HG03565 (cell line): ENCODE data around the gene ALKBH8.
A peak's percentile ranks its signal among the peaks of the same experiment; 100 is the strongest.

Experiments used
- ATAC-seq: cut with Tn5 transposase; IDR thresholded peaks from one replicate; pipeline ENCODE4 v1.9.1; 2021; ENCODE audit warnings: mild to moderate bottlenecking, moderate library complexity; ENCODE audit not compliant: unreplicated experiment

ALKBH8 gene, protein sequence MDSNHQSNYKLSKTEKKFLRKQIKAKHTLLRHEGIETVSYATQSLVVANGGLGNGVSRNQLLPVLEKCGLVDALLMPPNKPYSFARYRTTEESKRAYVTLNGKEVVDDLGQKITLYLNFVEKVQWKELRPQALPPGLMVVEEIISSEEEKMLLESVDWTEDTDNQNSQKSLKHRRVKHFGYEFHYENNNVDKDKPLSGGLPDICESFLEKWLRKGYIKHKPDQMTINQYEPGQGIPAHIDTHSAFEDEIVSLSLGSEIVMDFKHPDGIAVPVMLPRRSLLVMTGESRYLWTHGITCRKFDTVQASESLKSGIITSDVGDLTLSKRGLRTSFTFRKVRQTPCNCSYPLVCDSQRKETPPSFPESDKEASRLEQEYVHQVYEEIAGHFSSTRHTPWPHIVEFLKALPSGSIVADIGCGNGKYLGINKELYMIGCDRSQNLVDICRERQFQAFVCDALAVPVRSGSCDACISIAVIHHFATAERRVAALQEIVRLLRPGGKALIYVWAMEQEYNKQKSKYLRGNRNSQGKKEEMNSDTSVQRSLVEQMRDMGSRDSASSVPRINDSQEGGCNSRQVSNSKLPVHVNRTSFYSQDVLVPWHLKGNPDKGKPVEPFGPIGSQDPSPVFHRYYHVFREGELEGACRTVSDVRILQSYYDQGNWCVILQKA

DNA sequence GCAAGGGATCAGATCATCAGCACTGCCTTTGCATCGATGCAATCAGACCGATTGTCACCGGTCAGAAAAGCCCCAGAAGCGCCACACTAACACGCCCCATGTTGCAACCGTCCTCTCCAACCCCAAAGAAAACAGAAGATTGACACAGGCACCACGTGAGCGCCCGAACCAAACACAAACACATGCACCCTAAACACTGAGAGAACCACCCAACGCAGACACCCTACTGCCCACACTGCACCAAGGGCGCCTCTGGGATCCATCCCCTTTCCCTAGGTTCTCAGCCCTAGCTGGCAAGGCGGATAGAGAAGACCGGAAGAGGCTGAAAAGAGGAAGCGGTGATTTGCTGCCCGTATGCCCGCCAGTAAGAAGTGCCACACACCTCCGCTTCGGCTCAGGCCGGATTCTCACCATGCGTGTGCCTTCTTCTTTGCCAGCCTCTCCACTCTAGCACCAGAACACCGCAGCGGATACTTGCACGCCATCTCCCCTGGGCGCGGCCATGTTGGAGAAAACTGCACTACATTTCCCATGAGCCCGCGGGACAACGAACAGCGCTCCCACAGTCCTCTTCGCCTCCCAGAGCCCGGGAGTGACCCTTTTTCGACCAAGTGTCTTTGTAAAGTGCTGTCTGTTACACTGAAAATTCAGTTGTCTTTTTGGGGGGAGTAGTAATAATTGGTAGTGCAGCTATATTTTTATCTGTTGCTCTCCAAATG is at the start of gene ALKBH8:
ALKBH8 (minus strand) TSS at position 517 of the 719 bp plus-strand sequence. CDS start 4,842 bp downstream, outside the sequence.
- peak; percentile 63 for ATAC-seq

- no peak for ATAC-seq
Measured at GRCh38 chr11:107612445-107612844, 46.9 kb upstream of the ALKBH8 start.

DNA sequence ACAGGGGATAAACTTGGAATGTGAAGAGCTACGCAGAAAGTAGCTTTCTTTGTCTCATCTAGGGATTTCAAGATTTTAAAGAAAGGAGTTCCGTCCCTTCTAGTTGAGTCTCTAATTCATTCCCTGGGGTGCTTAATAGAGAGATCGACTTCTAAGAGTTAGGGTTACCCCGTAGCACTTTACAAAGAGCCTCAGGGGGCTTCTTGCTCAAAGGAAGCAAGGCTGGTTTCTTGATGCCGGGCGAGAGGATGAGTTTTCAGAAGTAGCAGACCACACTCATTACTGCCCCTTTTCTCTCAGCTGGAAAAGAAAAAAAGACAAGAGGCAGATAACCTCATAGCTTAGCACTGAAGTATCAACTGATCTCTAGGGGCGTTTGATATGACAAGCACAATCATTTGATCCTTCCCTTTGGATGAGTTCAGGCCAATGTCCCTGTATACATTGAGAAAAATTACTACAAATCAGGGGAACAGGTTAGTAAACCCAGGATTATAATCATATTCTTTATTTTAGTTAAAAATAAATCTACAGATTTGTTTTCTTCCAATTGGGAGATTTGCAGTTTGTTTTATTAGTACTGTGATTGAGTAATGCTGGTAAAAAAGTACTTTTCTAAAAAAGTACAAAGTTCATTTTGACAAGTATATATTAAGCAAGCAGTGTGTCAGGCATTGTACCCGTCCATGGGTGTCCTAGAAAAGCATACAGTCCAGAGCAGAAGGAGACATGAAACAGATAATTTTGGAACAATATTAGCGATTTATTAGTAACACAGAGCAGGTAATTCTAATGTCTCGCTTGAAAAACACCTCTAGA is 44.1 kb upstream of the ALKBH8 start:
- ATAC-seq = no peak

DNA sequence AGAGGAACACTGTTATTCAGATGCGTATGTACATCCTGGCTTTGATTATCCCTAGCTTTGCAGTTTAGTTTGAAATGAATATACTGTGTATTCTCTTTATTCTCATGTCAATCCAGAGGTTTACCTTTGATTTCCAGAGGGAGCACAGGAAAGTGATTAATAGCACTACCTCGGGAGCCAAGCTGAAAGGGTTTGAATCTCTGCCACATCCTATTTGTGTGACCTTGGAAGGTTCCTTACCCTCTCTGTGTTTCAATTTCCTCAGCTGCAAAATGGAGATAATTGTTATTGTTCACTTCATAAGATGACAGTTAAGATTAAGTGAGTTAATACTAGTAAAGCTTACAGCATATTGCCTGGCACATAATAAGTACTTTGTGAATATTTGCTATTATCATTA is 43.3 kb upstream of the ALKBH8 start:
- ATAC-seq = no peak

GRCh38 chr11:107606141-107606540 is 40.6 kb upstream of the ALKBH8 start:
- ATAC-seq = no peak

- no peak for ATAC-seq
Measured at GRCh38 chr11:107605061-107606006, 39.8 kb upstream of the ALKBH8 start.

- ATAC-seq = peak; percentile 75
Measured at GRCh38 chr11:107598225-107599139, 32.9 kb upstream of the ALKBH8 start.

DNA sequence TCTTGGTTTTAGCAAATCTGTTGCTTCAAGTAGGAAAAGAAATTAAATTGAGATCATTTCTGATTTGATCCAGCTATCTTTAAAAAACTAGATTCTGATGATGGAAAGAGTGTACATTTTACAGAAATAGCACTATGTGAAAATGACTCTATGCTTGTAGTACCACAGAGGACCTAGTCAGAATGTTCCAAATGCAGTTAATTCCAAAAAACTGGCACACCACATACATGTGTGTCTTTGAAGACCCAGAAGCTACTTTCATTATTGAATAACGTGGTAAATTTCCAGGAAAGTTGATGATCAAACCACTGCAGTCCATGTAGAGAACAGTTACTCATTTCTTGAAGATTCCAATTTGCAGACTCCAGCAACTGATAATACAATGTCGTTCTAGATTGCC is 29.2 kb upstream of the ALKBH8 start:
- no peak for ATAC-seq

DNA sequence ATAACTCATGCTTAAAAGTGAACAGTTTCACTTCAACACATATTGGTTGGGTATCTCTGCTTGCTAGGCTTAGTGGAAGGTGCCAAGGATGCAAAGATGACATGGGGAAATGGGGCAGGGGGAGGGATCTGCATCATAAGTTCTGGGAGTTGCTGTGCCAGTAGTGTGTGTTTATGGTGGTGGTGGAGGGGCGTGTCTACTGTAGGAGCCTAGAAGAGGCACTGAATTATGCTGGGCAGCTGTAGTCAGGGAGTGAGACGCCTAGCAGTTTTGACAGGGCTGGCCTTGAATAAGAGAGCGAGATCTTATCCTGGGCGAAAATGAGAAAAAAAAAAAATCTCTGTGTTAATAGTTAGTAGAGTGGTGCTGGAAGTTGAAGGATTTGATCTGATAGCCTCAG is 28.4 kb upstream of the ALKBH8 start:
- no peak for ATAC-seq

GRCh38 chr11:107592813-107593212 is 27.3 kb upstream of the ALKBH8 start:
- no peak for ATAC-seq

GRCh38 chr11:107592231-107592590 is 26.7 kb upstream of the ALKBH8 start:
- no peak for ATAC-seq

DNA sequence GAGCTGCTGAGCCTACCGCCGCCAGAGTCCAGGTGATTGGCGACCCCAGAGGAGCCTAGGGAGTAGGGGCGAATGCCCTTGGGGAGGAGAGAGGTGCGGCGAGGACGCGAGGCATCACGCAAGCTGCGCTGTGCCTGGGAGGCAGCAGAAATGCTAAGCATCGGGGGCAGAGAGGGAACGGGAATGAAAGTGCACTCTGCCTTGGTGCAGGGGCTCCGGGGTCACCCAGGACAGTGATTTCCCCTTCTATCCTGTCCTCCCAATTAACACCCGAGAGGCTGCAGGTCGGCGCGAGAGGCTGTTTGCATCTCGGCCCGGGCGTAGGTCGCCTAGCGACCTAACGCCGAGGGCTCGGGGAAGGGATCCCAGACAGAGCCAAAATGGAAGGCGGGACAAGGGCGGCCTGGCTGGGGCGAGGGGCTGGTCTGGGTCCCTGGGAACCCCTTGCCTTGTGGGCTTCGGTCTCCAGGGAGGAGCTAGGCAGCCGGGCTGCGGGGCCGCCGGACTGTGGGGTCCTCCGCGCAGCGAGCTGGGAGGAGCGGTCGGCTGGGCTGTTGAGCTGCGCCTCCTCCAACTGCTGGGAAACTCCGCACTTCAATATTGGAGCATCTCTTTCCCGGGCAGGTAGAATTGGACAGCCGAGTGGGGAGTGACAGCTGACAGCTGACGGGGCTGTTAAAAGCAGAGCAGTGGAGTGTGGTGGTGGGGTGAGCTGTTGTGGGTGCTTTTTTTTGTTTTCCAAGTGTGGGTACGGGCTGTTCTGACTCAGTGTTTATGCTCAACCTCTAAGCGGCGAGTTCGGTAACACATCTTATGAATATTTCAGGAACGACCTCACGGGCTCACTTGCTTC is 26.1 kb upstream of the ALKBH8 start:
- no peak for ATAC-seq

DNA sequence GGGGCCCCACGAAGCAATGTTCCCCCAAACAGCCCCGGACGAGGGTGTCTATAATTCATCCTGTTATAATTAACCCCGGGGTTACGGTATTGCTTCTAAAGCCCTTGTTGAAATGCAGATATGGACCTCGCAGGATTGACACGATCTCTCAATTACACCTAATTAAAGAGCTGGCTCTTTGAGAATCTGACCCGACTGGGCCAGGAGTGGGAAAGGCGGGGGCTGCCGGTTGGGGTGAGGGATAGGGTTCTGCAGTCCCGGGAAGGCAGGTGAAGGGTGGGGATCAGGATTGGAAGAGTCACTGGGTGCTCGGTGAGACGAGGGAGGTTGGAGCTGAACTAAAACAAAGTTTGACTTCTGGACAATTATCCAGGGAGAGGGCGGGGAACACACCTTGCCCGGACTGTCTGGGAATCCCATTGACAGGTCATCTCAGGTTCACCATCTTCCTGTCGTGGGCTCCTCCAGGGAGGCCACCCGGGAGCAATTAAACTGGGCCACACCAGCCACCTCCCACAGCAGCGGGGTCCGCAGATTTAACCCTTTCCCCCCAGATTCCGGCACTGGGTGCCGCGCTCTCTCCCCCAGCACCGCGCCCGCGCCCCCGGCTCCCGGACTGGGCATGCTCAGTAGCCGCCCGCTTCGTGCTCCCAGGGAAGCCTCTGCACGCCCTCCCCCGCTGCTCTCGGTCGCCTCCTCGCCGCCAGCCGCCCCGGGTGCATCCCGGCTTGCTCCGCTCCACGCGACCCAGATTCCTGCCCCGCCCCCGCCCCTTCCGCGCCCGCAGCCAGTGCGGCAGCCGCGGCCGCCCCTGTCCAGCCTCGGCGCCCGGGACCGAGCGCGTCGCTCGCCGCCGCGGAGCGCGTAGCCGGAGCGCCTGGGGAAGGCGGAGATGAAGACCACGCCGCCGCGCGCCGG is 25.2 kb upstream of the ALKBH8 start, which contains the start of gene ELMOD1:
ELMOD1 (plus strand) TSS at position 688 of the 918 bp plus-strand sequence. CDS start 27,043 bp downstream, outside the sequence.
- no peak for ATAC-seq

DNA sequence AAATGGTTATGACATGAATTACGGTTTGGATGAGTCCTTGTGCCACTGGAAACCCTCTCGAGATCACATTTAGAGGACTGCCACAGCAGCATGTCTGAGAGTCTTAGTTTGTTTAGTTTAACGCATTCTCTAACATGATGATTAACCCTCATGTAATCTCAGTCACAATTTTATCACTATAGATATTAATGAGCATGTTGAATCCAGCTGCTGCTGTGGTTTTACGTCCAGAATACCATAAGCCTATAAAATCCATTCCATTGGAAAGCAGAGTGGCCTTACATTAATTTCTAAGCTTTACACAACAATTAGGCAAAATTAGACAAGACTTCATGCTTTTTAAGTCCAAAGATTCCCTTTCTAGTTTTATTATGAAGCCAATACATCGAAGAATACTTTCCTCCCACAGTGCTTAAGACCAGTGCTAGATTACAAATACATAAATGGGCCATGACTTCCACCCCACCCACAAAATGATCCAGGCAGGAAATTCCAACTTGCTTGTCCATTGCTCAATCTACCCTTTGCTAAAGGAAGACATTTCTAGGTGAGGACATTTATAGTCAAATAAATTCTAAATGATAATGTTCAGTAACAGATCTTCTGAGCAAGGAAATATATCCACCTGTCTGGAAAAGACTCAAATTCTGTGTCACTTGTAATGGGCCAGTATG is 21.9 kb upstream of the ALKBH8 start:
- no peak for ATAC-seq

GRCh38 chr11:107583629-107584195 is 18.2 kb upstream of the ALKBH8 start:
- ATAC-seq = no peak

DNA sequence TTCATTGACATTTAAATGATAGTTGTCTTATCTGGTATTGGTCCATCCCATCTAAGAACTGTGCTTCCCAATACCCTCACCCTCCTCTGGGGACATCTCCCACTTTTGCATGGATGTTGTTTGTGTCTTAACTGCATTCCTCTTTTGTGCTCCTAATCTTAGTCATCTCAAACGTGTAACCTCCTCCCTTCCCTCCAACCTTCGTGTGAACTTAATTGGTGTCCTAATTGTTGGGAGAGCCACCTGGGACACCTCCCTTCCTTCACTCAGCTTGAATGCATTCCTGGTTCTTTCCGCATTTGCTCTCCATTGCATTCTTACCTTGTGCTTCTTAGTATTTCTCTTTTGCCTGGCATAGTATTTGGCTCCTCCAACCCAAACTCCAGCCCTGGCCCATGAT is 15.6 kb upstream of the ALKBH8 start:
- no peak for ATAC-seq
